GM12874 (cell line): ENCODE measurements around the gene CSNK1A1.

Experiments used
- CTCF ChIP-seq: IDR thresholded peaks from 2 replicates; pipeline ENCODE4 v1.5.1; 2011; ENCODE audit warnings: low read depth, mild to moderate bottlenecking, control low read depth, low read length, moderate library complexity; ENCODE audit not compliant: insufficient read depth

CSNK1A1 gene

GRCh38 chr5:149448431-149448830 is 102.8 kb downstream of the CSNK1A1 start:
- no peak for TF ChIP-seq CTCF

DNA sequence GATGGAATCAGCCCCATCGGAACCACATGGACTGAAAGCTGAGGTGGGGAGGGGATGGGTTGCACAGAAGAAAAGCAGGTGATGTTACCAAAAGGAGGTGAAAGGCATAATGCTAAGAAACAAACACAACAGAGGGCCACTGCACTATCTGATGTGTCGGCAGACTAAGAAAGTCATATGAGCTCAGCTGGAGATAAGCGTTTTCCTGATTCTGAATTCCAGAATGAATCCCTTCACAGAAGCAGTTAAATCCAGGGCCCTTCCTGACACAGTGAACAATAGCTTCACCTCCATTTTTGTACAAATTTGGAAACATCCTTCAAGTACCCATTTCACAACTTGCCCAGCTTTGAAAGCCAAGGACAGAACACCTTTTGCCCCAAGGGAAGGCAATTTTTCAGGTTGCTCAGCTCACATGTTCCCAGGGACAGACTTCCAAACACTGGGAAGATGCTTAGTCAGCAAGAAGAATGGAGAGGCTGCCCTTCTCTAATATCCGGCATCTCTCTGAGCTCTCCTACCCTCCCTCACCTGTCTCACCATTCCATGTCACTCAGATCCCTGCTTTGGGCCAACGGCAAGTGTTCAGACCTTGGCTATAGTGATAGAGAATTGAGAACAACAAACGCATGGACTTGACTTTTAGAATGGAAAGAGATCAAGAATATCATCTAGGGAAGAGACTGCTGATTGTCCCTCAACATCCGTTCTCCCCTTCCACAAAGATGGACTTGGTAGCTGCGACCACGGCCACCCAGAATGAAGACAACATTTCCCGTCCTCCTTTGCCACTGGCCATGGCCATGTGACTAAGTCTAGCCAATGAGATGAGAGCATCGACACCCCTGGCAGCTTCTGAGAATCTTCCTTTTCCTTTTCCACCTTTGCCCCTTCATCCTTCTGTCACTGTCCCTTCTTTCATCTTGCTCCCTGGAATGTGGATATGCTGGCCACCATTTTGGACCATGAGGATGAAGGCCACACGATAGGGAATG is 103.6 kb downstream of the CSNK1A1 start:
- no peak for TF ChIP-seq CTCF

GRCh38 chr5:149445739-149446369 is 105.4 kb downstream of the CSNK1A1 start:
- no peak for TF ChIP-seq CTCF

- no peak for TF ChIP-seq CTCF
Measured at GRCh38 chr5:149445343-149445738, 105.9 kb downstream of the CSNK1A1 start.

GRCh38 chr5:149443210-149443609 is 108.0 kb downstream of the CSNK1A1 start:
- no peak for TF ChIP-seq CTCF

- TF ChIP-seq CTCF: peak; percentile 96
Measured at GRCh38 chr5:149442563-149443182, 108.6 kb downstream of the CSNK1A1 start.
